GDM1 (cell line): ENCODE data around the gene ACOXL.
"Not testable (repeated sequence)": the region's sequence is repeated elsewhere in the genome, so short reads cannot be mapped to it uniquely, and the experiment has no call there.

ENCODE experiments used
- DNase-seq: peaks from one replicate; lab custom pipeline; 2025; lab: John Stamatoyannopoulos, UW

ACOXL gene

DNA sequence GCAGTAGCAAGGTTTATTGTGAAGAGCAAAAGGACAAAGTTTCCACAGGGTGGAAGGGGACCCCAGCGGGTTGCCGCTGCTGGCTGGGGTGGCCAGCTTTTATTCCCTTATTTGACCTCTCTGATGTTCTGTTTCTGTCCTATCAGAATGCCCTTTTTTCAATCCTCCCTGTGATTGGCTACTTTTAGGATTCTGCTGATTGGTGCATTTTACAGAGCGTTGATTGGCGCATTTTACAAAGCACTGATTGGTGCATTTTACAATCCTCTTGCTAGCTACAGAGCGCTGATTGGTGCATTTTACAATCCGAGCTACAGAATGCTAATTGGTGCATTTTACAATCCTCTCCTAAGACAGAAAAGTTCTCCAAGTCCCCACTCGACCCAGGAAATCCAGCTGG, 123.5 kb downstream of the ACOXL start:
- DNase-seq, result not testable (repeated sequence)

DNA sequence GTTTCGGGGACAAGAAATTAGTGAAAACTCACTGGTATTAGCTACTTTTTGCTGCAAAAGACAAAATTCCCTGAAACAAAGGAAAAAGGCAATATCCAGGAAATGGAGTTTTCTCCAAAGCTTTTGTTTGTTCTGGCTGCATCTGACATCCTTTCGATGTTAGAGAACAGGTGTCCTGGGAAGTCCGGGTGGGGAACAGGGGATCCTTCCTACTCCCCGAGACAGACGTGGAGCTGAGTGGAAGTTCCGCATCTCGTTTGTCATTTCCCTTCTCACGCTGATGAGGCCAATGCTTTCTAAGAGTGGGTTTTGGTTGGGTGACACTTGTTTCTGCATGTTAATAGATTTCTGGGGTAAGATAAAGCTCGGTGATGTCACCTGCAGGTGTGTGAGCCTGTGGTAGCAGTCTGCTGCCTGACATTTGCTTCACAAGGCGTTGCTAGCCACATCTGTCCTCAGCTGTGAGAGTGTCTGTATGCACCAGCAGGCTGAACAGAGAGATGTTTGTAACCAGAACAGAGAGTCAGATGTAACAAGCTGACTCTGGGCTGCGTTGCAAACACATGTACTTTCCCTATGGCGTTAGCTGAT, 125.9 kb downstream of the ACOXL start:
- DNase-seq, result no peak

- DNase-seq, result no peak
These were observed 126.8 kb downstream of the ACOXL start for GRCh38 chr2:110858993-110859701.

DNA sequence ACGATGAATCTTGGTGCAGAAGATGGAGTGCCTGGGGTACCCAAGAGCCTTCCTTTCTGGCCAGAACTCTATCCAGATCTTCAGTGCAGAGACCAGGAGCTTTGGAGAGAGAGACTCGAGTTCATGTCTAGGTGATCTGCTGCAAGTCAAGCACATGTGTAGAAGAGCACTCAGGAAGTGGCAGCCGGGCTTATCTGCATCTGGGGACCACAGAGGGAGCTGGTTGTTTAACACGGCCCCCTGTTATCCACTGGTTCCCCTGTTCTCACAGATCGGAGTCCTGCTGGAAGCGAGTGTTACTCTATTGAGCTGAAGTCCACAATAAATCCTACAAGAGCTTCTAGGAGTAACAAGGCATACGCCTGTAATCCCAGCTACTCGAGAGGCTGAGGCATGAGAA, 128.3 kb downstream of the ACOXL start:
- DNase-seq, result no peak

- no peak for DNase-seq
These were observed 129.4 kb downstream of the ACOXL start for GRCh38 chr2:110861616-110862260.

DNA sequence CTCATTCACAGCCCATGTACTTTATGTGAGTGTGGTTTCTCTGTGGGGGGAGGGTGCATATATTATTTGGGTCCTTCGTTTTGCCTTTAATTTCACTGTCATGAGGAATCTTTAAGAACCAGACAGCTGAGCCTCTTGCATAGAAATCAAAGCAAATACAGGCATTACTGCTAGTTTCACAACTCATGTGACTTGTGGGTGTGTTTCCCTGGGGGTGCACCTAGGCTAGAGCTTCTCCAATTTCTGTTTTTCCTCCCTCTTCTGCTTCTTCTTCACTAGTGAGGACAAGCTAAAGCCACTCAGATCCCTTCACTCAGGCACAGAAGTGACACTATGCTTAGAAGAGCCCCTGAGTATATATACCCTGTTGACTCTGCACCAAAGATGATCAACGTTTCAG, 131.4 kb downstream of the ACOXL start:
- DNase-seq, result no peak

DNA sequence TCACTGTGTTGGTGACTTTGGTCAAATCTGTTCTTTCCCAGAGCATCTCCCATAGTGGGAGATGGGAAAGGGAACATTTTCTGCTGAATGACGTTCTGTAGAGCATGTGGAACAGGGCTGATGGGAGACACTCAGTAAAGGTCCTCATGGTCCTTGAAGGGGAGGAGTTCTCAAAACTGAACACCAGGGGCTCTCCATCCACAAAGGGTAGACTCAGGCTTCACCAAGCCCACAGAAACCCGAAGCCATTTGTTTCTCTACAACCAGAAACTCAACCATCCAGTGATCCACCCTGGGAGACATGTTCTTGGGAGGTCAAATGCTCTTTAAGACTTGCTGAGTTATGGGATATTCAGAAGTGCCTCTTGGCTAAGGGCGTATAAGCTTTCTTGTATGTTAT, 131.8 kb downstream of the ACOXL start:
- DNase-seq, result no peak

DNA sequence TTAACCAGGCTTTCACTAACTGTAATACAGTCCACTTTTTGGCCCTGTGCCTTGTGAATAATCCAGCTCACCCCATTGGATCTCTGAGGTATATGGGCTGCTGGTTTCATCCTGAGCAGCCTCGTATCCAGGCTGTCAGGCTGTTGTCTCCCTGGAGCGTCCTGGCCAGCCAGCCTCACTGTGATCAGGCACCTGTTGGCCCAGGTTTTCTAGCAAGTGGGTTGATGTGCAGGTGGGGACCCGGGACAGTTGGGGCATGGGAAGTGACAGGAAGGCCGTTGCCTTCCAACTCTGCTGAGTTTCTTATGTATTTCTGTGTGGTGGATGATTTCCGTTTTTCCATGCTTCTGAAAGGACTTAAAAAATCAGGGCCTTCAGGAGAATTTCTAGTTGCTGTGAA, 132.4 kb downstream of the ACOXL start:
- DNase-seq, result no peak

DNA sequence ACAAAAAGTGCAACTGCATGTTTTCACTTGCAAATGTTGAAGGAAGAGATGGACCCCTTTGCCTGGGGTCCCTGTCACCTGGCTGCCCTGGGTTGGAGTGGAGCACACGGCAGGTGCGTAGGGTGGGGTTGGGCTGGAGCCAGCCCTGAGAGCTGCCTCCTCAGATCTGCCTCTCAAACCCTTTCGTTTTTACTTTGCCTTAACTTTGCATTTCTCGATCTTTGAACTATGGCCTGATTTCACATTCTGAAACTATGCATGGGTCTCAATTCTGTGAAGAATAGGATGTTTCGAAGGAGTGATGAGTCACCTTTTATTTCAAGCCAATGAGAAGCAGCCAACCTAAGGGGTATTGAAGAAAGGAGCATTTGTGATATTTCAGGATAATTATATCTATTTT, 132.8 kb downstream of the ACOXL start:
- no peak for DNase-seq

DNA sequence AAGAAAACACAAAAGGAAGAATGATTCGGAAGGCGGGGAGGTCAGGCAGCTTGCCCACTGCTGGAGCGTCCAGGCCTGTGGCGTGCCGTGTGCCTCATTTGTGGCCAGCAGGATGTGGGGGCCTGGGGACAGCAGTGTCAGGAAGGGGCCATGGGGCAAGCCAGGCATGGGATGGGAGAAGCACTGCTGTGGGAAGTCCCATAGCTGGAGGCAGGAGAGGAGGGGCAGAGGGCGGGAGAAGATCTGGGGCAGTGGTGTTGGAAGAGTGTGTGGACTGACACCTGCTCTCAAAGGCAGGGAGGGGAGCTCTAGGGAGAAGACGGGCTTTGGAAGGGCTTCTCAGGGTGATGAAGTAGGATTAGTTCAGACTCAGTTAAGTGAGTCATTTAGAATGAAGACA, 133.7 kb downstream of the ACOXL start:
- DNase-seq, result no peak

- DNase-seq, result no peak
These were observed 134.1 kb downstream of the ACOXL start for GRCh38 chr2:110866466-110866865.

DNA sequence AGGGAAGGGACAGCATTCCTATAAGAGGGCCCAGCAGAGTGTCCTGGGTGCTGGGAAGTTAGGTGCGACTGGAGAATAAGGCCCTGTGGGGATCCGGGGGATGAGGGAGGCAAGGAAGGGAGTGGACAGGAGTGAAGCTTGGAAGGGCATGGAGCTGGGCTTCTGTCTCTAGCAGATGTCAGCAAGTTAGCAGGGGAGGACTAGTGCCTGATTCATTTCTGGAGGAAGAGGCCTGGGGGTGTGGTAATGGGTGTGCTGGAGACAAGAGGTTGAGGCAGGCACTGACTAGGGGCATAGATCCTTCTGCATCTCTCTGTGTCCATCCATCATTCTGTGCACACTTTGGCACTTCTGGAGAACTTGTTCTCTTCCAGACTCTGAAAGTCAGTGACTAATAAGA, 134.7 kb downstream of the ACOXL start:
- DNase-seq, result no peak

DNA sequence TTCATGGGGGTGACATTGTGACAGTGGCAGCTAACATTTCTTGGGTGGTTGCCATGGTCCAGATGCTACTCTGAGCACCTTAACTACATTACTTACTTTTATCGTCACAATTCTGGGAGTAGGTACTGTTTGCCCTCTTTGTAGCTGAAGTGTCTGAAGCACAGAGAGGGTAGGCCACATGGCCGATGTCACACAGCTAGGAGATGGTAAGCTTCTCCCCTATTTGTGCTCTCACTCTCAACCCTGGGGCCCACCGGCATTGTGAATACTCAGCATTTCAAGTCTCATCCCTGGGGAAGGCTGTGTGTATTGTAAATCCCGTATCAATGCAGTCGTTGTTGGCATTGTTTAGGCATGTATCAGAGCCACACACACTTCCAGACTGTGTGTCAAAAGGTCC, 136.6 kb downstream of the ACOXL start:
- DNase-seq, result no peak

DNA sequence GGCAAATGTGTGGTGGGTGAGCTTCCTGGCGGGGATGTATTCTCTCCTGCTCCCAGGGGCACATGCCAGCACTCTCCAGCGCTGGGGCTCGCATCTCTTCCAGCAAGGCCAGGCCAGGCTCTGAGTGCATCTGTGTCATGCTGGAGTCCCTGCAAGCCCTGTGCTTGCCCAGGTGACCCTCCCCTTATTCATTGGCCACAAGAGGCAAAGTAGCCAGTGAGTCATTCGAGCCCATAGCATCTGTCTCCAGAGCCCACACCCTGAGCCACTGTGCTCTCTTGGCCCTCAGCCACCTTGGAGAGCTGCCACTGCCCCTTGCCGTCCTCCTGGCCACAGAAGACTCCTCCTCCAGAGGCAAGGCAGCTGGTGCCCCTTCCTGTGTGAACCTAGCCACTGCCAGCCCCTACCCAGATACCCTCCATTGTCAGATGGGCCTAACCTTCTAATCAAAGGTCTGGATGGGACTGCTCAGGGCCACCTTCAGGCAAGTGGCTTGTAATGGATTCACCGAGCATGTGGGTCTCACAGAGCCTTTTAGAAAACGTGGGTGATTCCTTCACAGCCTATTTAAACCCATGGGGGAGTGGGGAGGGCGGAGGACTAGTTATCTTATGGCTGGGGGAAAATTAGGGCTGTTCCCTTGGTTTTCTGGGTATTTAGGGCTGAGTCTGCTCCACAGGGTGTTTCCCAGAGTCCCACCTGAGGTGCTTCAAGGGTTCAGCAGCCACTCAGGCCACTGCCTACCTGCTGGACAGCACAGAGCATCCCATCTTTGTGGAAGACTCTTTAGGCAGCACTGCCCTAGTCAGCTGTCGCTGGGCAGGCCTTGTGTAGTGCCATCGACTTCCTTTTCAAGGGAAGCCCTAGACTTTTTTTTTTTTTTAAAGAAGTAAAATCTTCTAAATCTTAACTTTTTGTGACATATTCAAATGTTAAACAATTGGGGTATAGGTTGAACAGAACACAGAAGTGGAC, 137.4 kb downstream of the ACOXL start:
- no peak for DNase-seq

DNA sequence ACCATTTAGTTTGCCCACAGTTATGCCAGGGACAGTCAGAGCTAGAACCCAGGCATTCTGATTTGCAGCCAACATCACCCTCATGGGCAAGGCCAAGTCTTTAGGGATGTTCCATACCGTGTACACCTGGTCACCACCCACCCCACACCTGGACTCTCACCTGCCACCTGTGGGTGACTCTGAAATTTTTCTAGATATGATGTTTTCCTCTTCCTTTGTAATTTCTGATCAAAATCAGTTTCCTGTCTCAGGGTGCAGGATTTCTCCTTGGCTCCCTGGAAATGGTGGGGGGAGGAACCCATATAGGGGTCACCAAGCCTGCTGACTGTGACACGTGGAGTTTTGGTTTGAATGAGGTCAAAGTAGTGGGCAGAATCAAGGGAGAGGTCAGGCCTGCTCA, 138.2 kb downstream of the ACOXL start:
- DNase-seq, result no peak

DNA sequence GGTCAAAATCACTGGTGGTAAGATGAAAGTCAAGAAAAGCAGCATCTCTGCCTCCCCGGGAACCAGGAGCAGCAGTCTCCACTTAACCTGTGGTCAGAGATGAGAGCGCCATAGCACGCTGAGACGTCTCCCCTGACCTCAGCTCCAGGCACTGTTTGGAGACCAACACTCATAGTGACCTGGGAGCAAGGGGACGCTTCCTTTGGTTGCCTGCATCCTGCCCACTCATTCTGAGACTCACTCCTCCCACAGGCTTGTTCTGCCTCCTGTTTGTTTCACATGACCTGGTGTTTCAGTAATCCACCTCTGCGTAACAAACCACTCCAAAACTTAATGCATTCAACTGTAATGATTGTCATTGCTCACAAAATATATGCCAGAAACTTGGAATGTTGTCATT, 139.3 kb downstream of the ACOXL start:
- DNase-seq, result no peak

- no peak for DNase-seq
These were observed 140.1 kb downstream of the ACOXL start for GRCh38 chr2:110872521-110872920.

DNA sequence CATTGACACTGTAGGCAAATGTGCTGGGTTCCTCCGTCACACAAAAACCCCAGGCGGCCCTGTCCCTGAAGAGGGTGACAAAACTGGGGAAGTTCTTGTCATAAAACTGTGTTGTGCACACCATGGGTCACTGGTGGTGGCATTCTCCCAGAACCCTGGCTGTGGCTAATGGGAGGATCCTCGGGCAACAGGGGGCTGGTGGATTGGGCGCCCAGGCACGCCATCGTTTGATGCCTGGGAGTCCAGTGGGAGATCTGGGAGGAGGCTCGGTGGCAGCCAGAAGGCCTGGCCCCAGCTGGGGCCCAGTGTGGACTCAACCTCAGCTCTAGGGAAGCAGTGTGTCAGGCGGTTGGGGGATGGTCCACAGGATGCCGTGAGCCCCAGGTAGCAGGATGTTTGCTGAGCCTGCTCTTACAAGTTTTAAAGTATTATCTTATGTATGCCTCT, 140.7 kb downstream of the ACOXL start:
- no peak for DNase-seq

DNA sequence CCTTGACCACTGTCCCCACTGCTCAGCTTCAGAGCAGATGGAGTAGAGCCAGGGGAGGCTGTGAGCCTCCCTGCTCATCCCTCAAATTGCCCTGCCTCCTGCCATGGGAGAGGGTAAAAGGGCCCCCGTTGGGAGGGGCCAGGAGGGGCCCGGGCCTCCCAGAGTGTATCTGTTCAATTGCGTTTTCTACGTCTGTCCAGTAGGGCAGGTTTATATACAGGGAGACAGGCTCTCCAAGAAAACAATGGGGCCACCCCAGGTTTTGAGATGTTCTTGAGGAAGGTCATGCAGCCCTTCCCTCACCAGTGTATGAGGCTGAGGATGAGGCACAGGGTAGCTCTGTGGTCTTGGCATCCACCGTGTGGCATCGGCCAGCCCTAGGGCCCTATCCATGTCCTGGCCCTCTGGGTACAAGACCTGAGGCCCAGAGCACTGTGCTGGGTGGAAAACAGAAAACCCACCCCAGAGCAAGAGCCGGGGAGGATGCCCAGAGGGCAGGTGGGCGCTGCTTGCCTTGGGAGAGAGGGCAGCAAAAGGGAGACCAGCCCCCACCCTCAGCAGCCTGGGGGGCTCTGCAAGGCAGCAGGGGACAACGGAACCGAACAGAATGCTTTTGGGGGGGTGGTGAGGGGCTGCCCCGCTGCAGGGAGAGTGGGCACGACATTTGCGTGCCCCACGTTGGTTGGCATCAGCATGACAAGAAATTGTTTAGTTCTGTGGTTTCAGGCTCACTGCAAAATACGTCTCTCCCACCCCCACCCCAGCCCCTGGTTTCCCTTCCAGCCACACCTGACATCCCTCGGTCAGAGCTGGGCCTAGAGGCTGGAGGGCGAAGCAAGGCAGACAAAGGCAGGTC, 141.5 kb downstream of the ACOXL start:
- DNase-seq, result no peak

- DNase-seq, result no peak
These were observed 142.3 kb downstream of the ACOXL start for GRCh38 chr2:110874453-110875383.
